Smooth muscle cell (in vitro differentiated cells): ENCODE data around the gene MAFF. TPM values are rescaled to one million over a fixed set of nuclear protein-coding genes. Genes with fewer than 3 reads are reported as not detected.

ENCODE experiments used
- DNase-seq: peaks from one replicate; lab custom pipeline; 2025; ENCODE audit not compliant: unreplicated experiment; lab: John Stamatoyannopoulos, UW
- H2AFZ ChIP-seq: fragments of 200-600 bp; sonication (generic); 2 replicates; pipeline ENCODE4 v1.6.0; 2016; ENCODE audit warnings: antibody characterized with exemption, low read depth, mild to moderate bottlenecking
- H3F3A ChIP-seq: fragments of 200-600 bp; sonication (generic); 2 replicates; pipeline ENCODE4 v1.6.0; 2017; ENCODE audit warnings: antibody characterized with exemption, low read depth
- H3K27ac ChIP-seq: fragments of 200-600 bp; sonication (generic); 2 replicates; pipeline ENCODE4 v1.5.1; 2016; ENCODE audit warnings: low read depth, mild to moderate bottlenecking
- H3K27me3 ChIP-seq: fragments of 200-600 bp; sonication (generic); 2 replicates; pipeline ENCODE4 v1.6.1; 2016; ENCODE audit warnings: low read depth, mild to moderate bottlenecking
- H3K36me3 ChIP-seq: fragments of 200-600 bp; sonication (generic); 2 replicates; pipeline ENCODE4 v1.5.1; 2016; ENCODE audit warnings: low read depth
- H3K4me1 ChIP-seq: fragments of 200-600 bp; sonication (generic); 2 replicates; pipeline ENCODE4 v1.5.1; 2016; ENCODE audit warnings: low read depth
- H3K4me2 ChIP-seq: fragments of 200-600 bp; sonication (generic); 2 replicates; pipeline ENCODE4 v1.6.0; 2016; ENCODE audit warnings: mild to moderate bottlenecking
- H3K4me3 ChIP-seq: fragments of 200-600 bp; sonication (generic); 2 replicates; pipeline ENCODE4 v1.5.1; 2016; ENCODE audit warnings: mild to moderate bottlenecking
- H3K79me2 ChIP-seq: fragments of 200-600 bp; sonication (generic); 2 replicates; pipeline ENCODE4 v1.6.0; 2016; ENCODE audit warnings: low read depth, mild to moderate bottlenecking
- H3K9ac ChIP-seq: fragments of 200-600 bp; sonication (generic); 2 replicates; pipeline ENCODE4 v1.6.0; 2016; ENCODE audit warnings: low read depth
- H3K9me3 ChIP-seq: fragments of 200-600 bp; sonication (generic); replicated peaks from 2 replicates; pipeline ENCODE4 v1.5.1; 2016; ENCODE audit warnings: low read depth
- H4K20me1 ChIP-seq: fragments of 200-600 bp; sonication (generic); 2 replicates; pipeline ENCODE4 v1.6.0; 2016; ENCODE audit warnings: low read depth
- WGBS: methylation state at CpG from one replicate; pipeline ENCODE4 v1.1.7; 2016; ENCODE audit warnings: low lambda C conversion rate; 5-methylcytosine and 5-hydroxymethylcytosine counted together
- polyA plus RNA-seq: library from polyadenylated mRNA; unstranded; fragments of >200 nt; fragmentation: Nextera tagmentation; extraction: Ambion mirVana; gene quantifications from 2 replicates; pipeline ENCODE4 v1.2.1, GENCODE V29; 2016
- total RNA-seq: library from RNA; depleted of rRNA; stranded (reverse); fragments of >200 nt; gene quantifications from 2 replicates; pipeline ENCODE4 v1.2.3, GENCODE V29; 2014
- TF ChIP-seq, protein P1 (sequence below): fragments of 200-600 bp; sonication (generic); IDR thresholded peaks from 2 replicates; pipeline ENCODE4 v1.5.1; 2017; ENCODE audit warnings: borderline replicate concordance, mild to moderate bottlenecking, antibody characterized with exemption; ENCODE audit not compliant: insufficient read depth, poor library complexity, severe bottlenecking

The MAFF gene
- total and polyA plus RNA-seq, 2 experiments from 2014 or later = 48.2 to 51.2 TPM

GRCh38 chr22:38235240-38235850 is 33.6 kb downstream of the MAFF start:
- peaks cover 7% of the 10 kb centered on the region for H4K20me1 ChIP-seq
- H3K27me3 ChIP-seq = no peaks in the 10 kb centered on the region
- TF ChIP-seq, protein P1, sequence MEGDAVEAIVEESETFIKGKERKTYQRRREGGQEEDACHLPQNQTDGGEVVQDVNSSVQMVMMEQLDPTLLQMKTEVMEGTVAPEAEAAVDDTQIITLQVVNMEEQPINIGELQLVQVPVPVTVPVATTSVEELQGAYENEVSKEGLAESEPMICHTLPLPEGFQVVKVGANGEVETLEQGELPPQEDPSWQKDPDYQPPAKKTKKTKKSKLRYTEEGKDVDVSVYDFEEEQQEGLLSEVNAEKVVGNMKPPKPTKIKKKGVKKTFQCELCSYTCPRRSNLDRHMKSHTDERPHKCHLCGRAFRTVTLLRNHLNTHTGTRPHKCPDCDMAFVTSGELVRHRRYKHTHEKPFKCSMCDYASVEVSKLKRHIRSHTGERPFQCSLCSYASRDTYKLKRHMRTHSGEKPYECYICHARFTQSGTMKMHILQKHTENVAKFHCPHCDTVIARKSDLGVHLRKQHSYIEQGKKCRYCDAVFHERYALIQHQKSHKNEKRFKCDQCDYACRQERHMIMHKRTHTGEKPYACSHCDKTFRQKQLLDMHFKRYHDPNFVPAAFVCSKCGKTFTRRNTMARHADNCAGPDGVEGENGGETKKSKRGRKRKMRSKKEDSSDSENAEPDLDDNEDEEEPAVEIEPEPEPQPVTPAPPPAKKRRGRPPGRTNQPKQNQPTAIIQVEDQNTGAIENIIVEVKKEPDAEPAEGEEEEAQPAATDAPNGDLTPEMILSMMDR = no peak
- no peak overlapping the region for H3K9ac ChIP-seq
- no peaks in the 10 kb centered on the region for H3K9me3 ChIP-seq
- H3K27ac ChIP-seq = no peak overlapping the region
- peaks cover 18% of the 10 kb centered on the region for H3F3A ChIP-seq
- no peaks in the 10 kb centered on the region for H3K79me2 ChIP-seq
- no peak overlapping the region for H3K4me3 ChIP-seq
- peaks cover 17% of the 10 kb centered on the region for H3K4me1 ChIP-seq
- 82% methylated on average over 14 of the region's 14 CpGs for WGBS
- DNase-seq = no peak
- no peak overlapping the region for H3K4me2 ChIP-seq
- H3K36me3 ChIP-seq = no peaks in the 10 kb centered on the region
- H2AFZ ChIP-seq = no peak overlapping the region

GRCh38 chr22:38236786-38237185 is 35.0 kb downstream of the MAFF start:
- no peaks in the 10 kb centered on the region for H3K79me2 ChIP-seq
- peak overlapping the region; percentile 43 for H3K27ac ChIP-seq
- H2AFZ ChIP-seq = no peak overlapping the region
- H3K9me3 ChIP-seq = no peaks in the 10 kb centered on the region
- peaks cover 29% of the 10 kb centered on the region for H3K4me1 ChIP-seq
- H3K9ac ChIP-seq = no peak overlapping the region
- no peaks in the 10 kb centered on the region for H4K20me1 ChIP-seq
- 72% methylated on average over 8 of the region's 8 CpGs for WGBS
- TF ChIP-seq, protein P1 = no peak
- no peak for DNase-seq
- no peak overlapping the region for H3K4me2 ChIP-seq
- no peaks in the 10 kb centered on the region for H3K36me3 ChIP-seq
- H3K27me3 ChIP-seq = no peaks in the 10 kb centered on the region
- H3K4me3 ChIP-seq = no peak overlapping the region
- peaks cover 24% of the 10 kb centered on the region for H3F3A ChIP-seq

DNA sequence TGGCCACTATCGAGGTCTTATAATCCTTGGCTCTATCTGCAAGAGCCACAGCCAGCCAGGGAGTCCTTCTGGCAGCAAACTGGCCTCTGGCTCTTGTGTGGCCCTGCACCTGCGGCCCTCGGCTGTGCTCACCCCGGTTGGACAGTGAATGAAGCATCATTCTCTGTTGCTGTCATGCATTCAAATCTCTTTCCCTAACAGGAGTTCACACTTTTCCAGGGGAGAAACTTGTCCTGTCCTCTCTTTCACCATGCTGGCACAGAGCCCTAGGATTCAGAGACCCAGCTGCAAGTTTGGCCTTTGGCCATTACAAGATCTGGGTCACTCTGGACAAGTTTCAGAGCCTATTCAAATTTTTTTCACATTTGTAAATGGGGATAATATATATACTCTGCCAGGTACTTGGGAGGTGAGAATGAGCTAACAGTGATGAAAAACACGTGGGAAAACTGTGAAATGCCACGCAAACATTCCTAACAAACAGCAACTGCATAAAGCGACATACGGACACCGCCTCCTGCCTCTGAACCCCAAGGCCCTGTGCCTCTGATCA is 36.8 kb downstream of the MAFF start:
- TF ChIP-seq, protein P1 = no peak
- Histone ChIP-seq H3K79me2 (no peaks in the 10 kb centered on the region), H3K9me3 (no peaks in the 10 kb centered on the region), H3F3A (peaks cover 24% of the 10 kb centered on the region), H3K27ac (peak overlapping the region; percentile 94), H3K4me2 (peak overlapping the region; percentile 64), H2AFZ (no peak overlapping the region), H4K20me1 (no peaks in the 10 kb centered on the region), H3K9ac (peak overlapping the region; percentile 71), H3K36me3 (no peaks in the 10 kb centered on the region), H3K4me1 (peaks cover 29% of the 10 kb centered on the region), H3K27me3 (no peaks in the 10 kb centered on the region), H3K4me3 (no peak overlapping the region)
- WGBS = 71% methylated on average over 9 of the region's 9 CpGs
- DNase-seq = no peak
